HG02885 (cell line): ENCODE measurements around the gene OR10AD1.
"Not testable (repeated sequence)": the region's sequence is repeated elsewhere in the genome, so short reads cannot be mapped to it uniquely, and the experiment has no call there.

Experiments
- ATAC-seq: cut with Tn5 transposase; IDR thresholded peaks from one replicate; pipeline ENCODE4 v1.9.1; 2021; ENCODE audit warnings: mild to moderate bottlenecking; ENCODE audit not compliant: unreplicated experiment, poor library complexity

Gene OR10AD1

DNA sequence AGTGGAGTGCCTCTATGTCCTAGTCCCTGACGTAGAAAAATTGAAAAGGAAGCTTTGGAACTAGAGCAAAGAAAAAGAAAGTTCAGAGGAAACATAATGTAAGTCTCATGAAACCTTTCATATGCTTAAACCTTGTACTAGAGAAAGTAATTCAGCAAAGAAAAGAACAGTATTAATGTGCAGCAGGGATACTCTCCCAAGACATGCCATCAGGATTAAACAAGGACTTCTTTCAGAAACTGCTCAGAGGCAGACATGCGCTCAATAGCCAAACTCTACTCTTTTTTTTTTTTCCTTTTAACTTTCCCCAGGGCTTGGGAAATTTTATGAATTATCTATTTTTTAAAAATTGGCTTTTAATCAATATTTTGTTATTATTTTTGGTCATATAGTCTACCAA lies 38.6 kb downstream of the OR10AD1 start:
- ATAC-seq, result no peak

DNA sequence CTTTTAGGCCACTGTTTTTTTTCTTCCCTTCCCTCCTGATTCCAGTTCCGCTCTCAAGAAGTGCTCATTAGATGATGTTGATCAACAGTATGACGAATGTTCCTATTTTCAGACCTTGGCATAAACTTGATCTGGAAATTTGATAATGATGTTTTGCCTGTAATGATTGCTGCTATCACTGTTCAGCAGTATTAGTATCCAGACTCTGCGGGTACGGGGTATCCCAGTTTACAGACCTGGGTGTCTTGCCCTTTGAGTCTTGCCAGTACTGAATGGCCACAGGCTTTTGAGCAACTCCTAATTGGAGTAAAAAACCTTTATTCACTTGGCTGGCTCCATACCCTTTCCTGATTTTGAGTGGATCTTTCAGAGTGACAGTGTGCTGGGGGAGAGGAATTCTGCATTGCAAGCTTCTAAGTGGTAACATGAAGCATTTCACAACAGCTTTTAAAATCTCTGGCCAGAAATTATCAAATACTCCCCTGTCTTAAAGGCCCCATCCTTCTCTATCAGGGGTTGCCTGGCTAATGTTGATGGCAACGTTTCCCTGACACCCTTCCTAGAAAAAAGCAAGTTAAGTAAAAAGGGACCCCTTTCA lies 39.8 kb downstream of the OR10AD1 start:
- no peak for ATAC-seq

- ATAC-seq, result no peak
Measured at GRCh38 chr12:48160807-48161206, 42.3 kb downstream of the OR10AD1 start.

DNA sequence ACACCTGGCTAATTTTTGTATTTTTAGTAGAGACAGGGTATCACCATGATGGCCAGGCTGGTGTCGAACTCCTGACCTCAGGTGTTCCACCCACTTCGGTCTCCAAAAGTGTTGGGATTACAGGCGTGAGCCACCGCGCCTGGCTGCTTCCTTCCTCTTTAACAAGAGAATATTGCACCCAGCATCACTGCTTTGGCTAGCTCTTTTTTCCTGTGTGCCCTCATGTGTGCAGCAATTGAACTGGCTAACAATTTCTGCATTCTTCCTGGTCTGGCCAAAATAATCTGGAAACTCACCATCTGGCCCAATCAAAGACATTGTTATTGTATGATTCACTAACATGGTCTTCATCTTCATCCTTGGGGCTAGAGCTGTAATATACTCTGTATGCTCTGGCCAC lies 43.0 kb downstream of the OR10AD1 start:
- ATAC-seq, result no peak

GRCh38 chr12:48157889-48158370 lies 45.2 kb downstream of the OR10AD1 start:
- ATAC-seq, result no peak

DNA sequence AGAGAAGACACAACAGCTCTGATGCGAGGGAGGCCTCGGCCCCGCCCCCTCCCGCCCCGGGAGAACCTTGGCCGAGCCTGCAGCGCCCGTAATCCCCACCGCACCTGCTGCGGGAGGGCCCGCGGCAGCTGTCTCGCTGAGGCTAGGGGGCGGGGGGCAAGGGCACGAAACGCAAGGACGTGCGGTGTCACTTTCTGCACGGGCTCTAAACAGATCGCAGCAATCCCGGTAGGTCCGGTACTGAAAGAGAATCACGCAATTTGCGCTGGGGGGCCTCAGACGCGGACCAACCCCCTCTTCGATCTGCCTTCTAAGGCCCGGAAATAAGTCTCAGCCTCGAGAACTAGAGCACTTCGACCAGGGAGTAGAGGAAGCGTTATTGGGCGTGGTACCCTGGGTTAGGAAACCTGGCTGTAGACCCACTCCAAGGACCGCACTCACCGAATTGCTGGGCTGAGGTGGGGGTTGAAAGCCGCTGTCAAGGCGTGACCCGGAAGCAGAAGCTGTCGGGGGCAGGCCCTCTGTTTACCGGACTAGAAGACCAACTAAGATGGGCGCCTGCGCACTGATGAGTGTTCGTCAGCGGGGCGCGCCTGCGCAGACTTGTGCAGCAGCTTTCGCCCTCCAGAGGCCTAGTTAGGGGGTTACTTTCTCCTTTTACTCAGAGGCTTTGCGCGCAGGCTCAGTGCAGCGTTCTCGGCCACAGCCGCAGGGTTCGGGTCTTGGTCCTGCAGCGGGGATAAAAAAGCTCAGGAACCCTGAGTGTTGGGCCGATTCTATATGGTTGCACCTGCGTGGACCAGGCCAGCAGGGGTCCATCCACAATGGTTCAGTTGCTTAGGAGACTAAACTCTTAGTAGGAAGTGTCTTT lies 45.8 kb downstream of the OR10AD1 start, which contains the start of gene ASB8:
Gene ASB8, minus strand, starts transcription at position 498 of the 871 bp plus-strand sequence. CDS start 4,019 bp downstream, outside the sequence.
- peak; percentile 93 for ATAC-seq

DNA sequence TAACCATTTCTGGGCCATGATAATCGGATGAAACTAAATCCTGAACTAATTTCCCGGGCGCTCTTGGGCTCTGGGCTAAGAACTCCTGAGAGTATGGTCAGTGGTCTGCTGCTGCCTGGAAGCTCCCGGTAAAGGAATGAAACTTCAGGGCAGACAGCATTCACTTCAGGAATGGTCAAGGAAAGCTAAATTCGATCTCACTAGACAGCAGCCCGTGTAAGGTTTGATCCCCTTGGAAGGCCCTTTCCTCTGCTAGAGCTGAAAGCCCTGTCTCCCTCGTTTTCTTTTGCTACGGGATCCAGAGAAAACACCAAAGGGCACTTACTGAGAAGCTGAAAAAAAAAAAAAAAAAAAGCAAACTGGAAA lies 46.5 kb downstream of the OR10AD1 start:
- ATAC-seq, result no peak

GRCh38 chr12:48155786-48156185 lies 47.3 kb downstream of the OR10AD1 start:
- ATAC-seq, result not testable (repeated sequence)
